PFSK-1 (cell line): ENCODE data around the gene RAB11FIP3.

Source experiments
- FOXP2 ChIP-seq: optimal IDR thresholded peaks from 2 replicates; pipeline ENCODE3; 2011; ENCODE audit warnings: borderline replicate concordance, control low read depth, inconsistent platforms; ENCODE audit not compliant: insufficient read depth; ENCODE audit errors: extremely low read length, extremely low read depth
- POLR2AphosphoS5 ChIP-seq: IDR thresholded peaks from 2 replicates; pipeline ENCODE4 v1.6.1; 2012; ENCODE audit warnings: low read depth, mild to moderate bottlenecking, control low read depth, low read length, moderate library complexity
- SIN3A ChIP-seq: IDR thresholded peaks from 2 replicates; pipeline ENCODE4 v1.6.1; 2012; ENCODE audit warnings: mild to moderate bottlenecking, low read length, moderate library complexity, borderline replicate concordance; ENCODE audit not compliant: insufficient read depth
- TAF1 ChIP-seq: IDR thresholded peaks from 2 replicates; pipeline ENCODE4 v1.6.1; 2012; ENCODE audit warnings: low read length, control low read depth, borderline replicate concordance; ENCODE audit not compliant: insufficient read depth
- TF ChIP-seq, protein P1 (sequence below), 2 experiments: IDR thresholded peaks; 2 replicates each; pipeline versions ENCODE4 v1.6.1 to v1.8.0; 2011 to 2012; ENCODE audit warnings: low read depth in 2 of 2, low read length in 2 of 2, control low read depth in 1 of 2, inconsistent platforms in 1 of 2, mild to moderate bottlenecking in 1 of 2, moderate library complexity in 1 of 2; ENCODE audit not compliant: insufficient read depth in 1 of 2

- TF ChIP-seq POLR2AphosphoS5 (no peak), FOXP2 (no peak), TAF1 (no peak), SIN3A (no peak)
- TF ChIP-seq, protein P1, sequence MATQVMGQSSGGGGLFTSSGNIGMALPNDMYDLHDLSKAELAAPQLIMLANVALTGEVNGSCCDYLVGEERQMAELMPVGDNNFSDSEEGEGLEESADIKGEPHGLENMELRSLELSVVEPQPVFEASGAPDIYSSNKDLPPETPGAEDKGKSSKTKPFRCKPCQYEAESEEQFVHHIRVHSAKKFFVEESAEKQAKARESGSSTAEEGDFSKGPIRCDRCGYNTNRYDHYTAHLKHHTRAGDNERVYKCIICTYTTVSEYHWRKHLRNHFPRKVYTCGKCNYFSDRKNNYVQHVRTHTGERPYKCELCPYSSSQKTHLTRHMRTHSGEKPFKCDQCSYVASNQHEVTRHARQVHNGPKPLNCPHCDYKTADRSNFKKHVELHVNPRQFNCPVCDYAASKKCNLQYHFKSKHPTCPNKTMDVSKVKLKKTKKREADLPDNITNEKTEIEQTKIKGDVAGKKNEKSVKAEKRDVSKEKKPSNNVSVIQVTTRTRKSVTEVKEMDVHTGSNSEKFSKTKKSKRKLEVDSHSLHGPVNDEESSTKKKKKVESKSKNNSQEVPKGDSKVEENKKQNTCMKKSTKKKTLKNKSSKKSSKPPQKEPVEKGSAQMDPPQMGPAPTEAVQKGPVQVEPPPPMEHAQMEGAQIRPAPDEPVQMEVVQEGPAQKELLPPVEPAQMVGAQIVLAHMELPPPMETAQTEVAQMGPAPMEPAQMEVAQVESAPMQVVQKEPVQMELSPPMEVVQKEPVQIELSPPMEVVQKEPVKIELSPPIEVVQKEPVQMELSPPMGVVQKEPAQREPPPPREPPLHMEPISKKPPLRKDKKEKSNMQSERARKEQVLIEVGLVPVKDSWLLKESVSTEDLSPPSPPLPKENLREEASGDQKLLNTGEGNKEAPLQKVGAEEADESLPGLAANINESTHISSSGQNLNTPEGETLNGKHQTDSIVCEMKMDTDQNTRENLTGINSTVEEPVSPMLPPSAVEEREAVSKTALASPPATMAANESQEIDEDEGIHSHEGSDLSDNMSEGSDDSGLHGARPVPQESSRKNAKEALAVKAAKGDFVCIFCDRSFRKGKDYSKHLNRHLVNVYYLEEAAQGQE (IDR thresholded peaks at IDR 0.05; ENCODE audit: insufficient read depth in 1 of 2, low read depth in 2 of 2, low read length in 2 of 2): no peak
Observed at GRCh38 chr16:376817-377418, 48.5 kb upstream of the RAB11FIP3 start.
